ENCODE measurements around the gene OAF.
"Not testable (repeated sequence)": the region's sequence is repeated elsewhere in the genome, so short reads cannot be mapped to it uniquely, and the experiment has no call there.

OAF gene

DNA sequence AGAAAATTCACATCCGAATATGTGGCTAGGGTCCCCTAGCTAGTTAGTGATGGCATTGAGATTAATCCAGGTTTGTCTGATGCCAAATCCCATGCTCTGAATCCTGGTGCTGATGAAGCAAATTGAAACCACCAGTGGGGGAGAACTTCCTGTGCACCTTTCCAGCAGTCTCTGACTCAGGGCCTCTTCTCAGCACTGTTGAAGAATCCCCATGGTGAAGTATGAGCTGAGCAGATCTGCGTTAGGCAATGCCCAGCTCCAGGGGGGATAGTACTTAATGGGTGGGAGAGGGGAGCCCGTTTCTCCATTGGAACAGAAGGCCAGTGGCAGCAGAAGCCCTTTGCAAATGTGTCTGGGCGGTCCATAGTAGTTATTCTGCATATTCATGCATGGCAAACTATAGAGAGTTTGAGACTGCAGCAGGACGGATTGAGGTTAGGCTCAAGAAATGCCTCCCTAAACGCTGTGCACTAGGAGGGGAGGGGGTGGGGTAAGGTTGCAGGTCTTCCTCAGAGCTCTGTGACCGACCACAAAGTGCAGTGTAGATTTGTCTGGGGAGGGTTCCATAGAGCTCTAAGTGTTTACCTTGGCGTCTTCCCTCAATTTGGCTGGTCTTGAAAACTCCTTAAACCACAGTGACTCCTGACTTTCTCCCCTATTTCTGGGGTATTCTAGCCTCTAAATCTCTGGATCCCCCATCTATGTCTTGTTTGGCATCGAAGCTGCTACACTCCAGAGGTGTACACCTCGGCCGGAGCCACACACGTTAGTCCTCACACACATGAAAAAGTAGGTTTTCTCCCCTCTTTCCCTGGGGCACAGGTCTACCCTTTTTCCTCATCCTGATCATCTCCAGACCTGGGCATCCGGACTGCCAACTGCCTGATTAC, 33.9 kb downstream of the OAF start:
- no peak for DNase-seq

DNA sequence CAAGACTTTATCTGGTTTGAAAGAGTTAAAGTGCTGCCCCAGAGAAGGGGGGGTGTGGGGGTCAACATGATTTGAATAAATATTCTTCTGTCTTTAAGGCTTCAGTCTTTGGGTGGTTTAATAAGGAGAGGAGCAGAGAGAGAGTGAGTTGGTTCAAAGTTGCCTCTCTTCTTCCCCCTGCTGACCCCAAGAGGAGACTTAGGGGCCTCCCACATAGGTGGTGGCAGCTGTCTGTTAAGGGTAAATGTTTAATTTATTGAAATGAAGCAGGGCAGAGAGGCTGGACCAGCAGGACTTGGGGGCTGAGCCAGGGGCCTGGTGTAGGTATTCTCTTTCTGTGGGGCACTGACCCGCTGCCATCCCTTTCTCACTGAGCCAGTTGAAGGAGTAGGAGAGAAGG, 34.6 kb downstream of the OAF start:
- no peak for DNase-seq

DNA sequence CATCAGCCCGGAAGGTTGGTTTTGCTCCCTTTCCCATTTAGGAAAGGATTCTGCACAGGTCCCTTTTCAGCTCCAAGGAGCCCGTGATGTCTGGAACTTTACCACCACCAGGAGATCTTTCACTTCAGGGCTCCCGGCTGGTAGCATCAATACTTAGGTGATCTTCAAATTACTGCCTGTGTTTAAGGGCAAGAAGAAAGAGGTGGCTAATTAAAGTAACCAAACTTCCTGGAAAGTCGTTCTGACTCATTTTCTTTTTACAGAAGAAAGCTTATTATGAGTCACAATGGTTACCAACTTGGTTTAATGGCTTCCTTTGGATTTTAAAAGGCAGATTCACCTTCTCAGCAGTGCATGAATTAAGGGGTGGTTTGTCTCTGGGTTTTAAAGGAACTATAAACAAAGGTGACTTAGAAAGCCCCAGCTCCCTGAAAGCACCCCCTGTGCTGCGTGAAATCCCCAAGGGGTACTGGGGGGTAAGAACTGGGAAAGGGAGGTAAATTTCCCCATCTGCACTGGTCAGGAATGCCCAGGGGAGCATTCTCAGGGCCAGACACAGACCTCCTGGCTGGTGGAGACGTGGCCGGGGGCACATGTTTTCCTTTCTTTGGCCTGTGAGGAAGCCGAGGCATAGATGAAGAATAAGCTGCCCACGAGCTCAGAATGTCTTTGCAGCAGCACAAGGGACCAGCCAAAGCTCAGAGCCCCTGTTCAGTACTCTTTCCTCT, 37.9 kb downstream of the OAF start:
- DNase-seq = no peak

DNA sequence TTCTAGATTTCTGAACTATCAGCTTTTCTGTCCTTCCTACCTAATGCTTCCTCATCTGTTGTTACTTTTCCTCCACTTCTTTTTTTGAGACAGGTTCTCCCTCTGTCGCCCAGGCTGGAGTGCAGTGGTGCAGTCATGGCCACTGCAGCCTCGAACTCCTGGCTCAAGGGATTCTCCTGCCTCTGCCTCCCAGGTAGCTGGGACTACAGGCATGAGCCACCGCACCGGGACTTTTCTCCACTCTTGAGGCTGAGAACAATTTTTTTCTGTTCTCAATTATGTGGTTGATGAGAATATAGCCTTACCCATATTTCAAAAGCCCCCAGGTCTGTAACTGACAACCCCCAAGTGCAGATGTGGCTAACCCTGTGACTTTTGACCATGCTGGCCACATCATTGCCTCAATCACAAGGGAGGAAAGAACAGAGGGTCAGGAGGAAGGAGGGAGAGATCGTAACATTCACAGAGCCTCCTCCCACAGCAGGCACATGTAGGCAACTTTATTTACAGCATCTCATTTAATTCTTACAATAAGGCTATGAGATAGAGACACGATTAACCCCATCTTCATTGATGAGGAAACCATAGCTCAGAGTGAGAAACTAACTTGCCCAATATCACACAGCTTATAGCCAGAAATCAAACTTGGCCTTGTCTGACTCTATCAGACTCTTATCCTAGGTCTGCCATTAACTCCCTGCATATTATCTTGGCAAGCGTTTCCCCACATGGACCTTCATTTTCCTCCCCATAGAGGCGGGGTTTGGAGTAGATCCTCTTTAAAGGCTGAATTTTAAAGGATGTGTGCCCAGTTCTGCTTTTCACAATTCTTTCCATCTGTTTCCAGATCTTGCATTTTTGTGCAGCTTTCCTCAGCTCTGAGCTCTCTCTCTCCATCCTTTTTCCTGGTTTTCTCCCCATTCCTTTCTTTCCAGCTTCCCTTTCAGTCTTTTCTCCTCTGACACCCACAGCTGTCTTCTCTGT, 38.7 kb downstream of the OAF start:
- no peak for DNase-seq

DNA sequence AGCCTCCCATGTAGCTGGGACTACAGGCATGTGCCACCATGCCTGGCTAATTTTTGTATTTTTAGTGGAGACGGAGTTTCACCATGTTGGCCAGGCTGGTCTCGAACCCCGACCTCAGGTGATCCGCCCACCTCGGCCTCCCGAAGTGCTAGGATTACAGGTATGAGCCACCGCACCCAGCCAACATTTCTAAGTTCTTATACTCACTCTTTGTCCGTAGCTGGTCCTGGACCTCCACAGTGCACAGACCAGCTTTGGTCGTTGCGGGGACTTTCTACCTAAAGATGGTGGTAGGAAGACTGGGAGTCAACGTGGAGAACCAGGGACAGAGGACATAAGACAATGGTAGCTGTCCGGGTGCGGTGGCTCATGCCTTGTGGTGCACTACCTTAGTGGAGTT, 42.5 kb downstream of the OAF start:
- not testable (repeated sequence) for DNase-seq

DNA sequence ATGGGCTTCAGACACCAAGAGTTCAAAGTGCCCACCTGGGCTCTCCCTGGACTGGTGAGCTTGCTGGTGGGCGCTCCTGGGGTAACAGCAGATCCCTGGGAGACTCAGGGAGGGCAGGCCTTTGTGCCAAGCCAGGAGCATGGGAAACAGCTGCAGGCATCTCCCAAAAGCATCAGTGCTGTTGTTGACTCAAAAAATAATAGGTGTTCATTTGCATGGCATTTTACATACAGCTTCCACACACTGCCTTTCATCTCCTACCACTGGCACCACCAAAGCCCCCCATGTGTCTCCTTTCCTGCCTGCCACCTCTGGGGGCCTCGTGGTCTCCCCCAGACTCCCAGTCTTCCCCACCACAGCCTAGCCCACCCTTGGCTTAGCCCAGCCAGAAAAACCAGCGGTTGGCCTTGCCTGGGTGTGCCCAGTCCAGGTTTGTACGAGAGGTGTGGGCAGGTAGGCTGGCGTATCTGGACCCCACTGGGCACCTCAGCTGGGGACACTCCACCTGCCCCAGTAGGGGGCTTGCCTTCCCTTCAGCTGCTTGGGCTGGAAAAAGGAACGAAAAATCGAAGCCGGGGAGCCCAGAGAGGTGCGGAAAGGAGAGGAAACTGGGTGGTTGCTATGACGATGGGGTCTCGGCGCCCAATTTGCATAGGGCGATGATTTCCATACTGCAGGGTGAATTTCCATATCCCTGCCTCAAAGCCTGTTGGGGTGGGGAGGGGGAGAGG, 44.1 kb downstream of the OAF start:
- DNase-seq = peak in 1 of 2 experiments; percentile 32

DNA sequence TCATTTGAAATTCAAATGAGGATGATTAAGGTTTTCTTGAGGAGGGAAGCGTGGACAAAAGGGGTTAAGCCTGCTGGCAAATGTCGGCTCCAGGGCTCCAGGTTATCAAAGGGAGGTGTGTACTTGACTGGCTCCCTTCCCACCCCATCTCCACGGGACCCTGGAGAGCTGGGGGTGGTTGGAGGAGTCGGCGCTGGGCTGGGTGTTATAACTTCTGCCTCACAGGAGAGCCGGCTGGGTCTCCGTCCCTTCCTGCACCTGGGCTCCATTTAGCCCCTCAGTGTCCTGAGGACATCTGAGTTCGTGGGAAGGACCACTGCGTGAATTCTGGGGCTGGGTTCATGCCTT, 44.7 kb downstream of the OAF start:
- DNase-seq = no peak

DNA sequence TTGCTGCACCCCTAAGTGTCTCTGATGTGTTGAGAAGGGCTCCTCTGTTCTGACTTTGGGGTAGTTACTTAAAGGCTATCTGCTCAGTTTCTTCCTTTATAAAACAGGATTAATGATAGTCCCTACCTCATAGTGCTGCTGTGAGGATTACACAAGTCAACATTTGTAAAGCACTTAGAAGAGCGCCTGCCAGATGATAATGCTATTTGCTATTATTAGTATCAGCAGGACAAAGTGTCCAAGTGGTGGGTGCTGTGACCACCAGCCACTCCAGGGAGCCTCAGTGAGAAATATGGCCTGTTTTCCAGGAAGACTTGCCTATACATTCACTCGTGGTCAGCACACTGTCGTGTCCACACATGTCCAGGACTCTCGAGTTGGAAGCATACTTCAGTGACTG, 45.3 kb downstream of the OAF start:
- DNase-seq = no peak

DNA sequence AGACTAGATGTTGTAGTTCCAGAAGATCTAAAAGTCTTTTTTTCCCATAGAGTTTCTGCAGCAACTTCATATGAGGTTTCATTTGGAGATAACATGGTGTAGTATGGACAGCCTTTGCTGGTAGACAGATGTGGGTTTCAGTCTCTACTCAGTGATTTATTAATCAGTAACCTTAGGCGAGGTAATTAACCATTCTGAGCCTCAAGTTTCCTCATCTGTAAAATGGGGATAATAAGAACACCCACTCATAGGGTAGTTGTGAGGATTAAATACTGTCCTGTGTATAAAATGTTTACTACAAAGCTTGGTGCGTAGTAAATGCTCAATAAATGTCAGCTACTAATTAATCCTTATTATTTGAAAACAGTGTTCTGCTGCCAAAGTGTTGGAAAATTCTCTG, 45.9 kb downstream of the OAF start:
- no peak for DNase-seq

DNA sequence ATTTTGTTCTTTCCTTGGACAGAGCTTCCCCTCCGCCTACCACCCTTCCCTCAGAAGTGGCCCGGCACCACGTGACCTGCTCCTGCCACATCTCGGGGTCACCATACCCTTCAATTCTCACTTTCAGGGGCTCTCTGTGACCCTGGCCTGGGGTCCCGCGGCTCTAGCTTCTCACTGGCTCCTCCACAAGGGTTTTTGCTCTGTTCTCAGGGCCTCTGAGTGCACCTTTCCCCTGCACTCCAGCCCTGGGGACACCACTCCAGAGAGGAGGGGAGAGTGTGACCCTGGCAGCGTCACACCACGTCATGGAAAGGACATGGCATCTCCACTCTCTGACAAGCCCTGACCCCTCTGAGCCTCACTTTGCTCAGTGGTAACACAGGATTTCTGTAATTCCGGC, 46.5 kb downstream of the OAF start:
- no peak for DNase-seq

DNA sequence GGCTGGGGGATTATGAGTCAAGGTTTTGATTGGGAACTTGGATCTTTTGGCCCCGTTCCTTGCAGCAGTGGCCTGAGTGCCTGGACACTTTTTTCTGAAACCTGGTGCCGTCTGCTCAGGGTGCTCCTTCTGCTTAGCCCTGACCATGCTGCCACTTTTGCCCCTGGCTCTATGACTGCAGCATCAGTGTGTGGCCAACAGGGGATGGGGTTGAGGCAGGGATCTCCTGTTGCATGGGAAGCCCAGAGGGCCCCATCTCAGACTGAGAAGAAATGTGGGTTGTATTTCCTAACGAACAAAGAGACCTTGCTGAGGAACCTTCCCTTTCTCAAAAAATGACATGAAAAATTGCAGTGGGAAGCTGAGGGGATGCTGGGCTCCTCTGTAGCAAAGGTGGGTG, 47.8 kb downstream of the OAF start:
- no peak for DNase-seq

DNA sequence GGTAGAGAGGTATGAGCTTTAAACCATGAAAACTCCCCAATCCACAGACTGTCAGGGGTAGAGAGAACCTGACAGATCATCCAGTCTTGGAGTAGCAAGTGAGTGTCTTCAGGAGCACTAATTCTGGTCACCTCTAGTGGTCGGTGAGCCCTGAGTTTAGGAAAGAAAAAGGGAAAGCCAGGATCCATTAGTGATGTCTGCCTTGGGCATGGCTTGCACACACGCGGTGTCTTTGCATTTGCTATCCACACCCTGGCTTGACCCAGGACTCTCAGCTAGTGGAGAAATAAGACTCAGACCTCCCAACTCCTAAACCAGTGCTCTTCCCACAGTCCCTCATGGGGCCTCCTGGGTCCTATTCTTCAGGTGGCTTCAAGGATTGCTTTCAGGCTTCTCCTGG, 48.4 kb downstream of the OAF start:
- DNase-seq = no peak

DNA sequence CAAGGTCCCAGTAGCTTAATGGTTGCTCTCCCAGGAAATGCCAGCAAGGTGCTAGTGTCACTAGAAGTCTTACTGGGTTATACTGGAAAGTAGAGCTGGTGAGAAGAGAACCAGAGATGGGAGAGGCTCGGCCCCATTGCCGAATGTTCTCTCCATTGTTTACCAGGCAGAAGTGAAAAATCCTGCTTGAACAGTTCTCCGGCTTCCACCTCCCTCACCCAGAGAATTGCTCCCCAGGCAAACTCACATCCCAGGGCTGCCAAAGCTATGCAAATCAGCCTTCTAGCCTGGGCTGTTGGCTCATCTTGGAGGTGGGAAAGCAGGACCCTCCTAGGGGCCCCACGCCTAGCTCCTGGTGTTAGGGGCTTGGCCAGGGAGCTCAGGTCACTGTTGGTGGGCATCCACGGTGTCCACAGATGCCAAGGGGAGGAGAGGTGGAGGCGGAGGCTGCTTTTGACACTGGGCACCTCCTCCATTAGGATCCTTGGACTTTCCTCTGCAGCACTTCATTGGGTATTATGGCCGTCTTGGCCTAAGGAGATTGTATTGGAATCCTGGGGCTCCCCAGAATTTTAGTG, 49.2 kb downstream of the OAF start:
- DNase-seq = no peak

DNA sequence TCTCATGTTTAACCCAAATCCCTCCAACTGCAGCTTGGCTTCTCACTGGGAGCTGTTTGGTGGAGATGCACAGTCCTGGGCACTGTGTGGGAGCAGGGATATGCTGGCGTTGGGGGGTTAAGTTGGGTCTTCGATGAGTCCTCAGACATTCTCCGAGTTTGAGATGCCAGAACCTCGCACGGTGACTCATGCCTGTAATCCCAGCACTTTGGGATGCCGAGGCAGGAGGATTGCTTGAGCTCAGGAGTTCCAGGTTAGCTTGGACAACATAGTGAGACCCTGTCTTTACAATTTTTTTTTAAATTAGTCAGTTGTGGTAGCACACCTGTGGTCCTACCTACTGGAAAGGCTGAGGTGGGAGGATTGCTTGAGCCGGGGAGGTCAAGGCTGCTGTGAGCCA, 49.8 kb downstream of the OAF start:
- DNase-seq = no peak

DNA sequence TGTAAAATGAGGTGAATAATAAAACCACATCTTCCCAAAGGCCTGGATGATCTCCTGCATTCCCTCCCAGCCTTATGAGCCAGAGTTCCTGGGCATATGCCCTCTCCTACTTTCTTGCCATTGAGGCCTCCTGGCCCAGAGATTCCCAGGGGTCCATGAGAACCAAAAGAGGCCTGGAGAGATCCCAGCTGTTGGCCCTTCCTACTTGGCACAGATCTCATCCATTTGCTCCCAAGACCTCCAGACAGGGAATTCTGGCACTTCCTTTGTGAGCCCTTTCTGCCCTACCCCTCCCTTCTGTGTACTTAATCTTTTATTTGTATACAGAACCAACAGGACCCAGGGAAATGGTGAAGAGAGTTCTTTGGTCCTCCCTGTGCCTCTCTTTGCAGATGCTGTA, 50.5 kb downstream of the OAF start:
- DNase-seq = no peak

DNA sequence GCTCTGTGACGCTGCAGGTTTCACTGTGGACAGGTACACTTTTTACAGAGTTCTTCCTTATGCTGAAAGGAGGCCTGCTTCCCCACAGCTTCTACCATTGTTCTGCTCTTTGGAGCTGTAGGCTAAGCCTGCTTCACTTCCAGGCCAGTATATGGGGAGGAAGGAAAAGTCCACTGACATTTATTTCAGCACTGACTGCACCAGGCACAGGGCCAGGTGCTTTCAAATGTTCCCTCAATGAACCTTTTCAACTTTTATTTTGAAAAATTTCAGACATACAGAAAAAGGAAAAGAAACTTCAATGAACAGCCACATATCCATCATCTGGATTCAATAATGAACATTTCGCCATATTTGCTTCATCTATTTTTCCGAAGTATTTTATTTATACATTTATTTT, 51.1 kb downstream of the OAF start:
- DNase-seq = no peak

DNA sequence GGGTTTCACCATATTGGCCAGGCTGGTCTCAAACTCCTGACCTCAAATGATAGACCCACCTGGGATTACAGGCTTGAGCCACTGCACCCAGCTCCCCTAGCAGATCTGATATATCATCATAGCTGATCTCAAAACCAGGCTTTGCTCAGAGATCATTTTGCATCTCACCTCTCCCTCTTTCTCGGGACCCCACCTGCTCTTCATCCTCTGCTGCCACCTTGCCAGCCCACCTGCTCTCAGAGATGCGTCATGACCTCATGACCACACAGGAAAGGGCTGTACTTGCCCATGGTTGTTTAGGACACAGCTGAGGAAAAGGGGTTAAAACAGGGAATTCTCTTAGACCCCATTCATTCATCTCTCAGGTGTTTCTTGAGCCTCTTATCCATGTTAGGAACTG, 56.5 kb downstream of the OAF start:
- no peak for DNase-seq

DNA sequence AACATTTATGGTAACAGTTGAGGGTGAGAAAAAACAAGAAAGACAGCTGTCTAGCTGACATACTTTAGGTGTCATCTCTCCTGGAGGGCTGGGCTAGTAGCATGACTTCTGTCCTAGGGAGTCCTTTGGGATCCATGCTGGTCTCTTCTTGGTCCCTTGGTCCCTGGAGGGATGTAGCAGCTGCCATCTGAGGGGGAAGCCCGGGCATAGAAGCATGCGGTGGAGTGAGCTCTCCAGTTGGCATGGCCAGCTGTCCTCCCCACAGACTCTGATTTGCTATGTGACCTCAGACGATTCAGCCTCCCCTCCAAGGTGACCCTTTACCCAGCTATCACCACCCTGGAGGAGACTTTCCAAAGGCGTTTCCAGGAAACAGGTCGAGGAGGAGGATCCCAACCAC, 57.9 kb downstream of the OAF start:
- peak; percentile 22 to 51 for DNase-seq

DNA sequence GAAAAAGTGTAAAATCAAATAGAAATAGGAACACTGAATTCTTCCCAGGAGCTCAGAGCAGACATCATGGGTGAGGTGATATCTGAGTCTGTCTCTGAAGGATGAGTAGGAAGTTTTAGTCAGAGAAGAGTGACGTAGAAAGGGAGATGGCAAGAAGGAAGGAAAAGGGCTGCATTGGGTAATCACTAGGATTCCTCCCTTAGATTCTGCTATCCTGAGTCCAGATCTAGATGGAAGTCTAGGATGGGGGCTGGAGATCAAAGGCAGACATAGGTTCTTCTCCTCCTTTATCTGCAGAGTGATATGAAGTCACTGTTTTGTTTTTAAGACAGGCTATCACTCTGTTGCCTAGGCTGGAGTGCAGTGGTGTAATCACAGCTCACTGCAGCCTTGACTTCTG, 59.6 kb downstream of the OAF start:
- no peak for DNase-seq

DNA sequence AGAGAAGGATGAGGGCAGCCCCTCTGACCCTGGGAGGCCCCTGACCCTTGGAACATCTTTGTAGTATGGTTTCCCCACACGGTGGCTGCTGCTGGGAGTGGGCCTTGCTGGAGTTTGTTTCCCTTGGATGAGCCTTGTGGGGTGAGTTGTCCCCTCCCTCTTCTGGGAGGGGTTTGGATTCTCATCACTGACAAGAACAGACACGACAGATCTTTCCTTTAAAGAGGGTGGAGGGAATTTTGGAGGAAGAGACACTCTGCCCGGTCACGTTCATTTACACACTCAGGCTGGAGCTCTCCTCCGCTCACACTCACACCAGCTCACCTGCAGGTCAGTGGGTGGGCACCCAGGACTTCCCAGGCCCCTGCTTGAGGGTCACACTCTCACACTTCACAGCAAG, 60.8 kb downstream of the OAF start:
- DNase-seq = no peak

DNA sequence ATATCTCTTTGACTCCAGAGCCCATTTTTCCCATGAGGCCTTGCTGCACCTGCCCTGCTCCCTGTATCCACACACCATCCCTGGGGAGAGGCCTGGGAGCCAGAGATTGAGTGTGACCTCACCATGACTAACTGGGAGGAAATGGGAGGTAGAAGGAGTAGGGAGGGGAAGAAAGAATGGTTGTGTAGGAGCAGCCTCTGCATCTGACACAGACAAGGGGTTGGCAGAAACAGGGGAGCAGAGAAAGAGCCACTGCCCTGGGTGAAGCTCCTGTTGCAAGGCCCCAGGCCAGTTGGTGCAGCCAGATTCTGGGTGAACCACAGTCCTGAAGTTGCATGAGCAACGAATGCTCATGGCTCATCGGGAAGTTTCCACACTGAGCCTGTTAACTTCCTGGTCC, 61.5 kb downstream of the OAF start:
- DNase-seq = no peak

DNA sequence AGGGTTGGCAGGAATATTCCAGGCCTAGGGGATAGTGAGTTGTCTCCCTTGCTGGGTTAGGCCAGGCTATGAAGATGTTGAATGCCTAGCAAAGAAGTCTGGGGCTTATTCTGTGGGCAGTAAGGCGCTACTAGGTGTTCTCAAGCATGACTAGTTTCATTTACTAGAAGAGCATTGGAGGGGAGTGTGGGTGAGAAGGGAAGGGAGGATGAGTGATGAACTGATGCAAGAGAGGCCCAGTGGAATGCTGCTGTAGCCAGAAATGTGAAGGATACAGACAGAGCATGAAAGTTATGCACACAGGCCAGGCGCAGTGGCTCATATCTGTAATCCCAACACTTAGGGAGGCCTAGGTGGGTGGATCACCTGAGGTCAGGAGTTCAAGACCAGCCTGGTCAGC, 62.6 kb downstream of the OAF start:
- no peak for DNase-seq
